Stomach (tissue), 9 donors: ENCODE results near the gene LAMB1. TPM values are rescaled to one million over a fixed set of nuclear protein-coding genes. Genes with fewer than 3 reads are reported as not detected.

ENCODE experiments used
- DNase-seq, 2 donors: peaks; one replicate each; pipeline versions ENCODE4 v3.0.0 to v3.0.0-alpha.2; 2013 to 2019
- H3K27ac ChIP-seq, 5 donors: fragments of 200-600 bp in 4 of 5; sonication (generic) in 4 of 5; one replicate each; pipeline ENCODE4 v1.5.1; 2013 to 2019; ENCODE audit warnings: mild to moderate bottlenecking in 1 of 5, moderate library complexity in 1 of 5
- H3K27me3 ChIP-seq, 3 donors: fragments of 200-600 bp; sonication (generic); one replicate each; pipeline ENCODE4 v1.5.1; 2017 to 2019; ENCODE audit warnings: mixed run types in 1 of 3
- H3K36me3 ChIP-seq, 4 donors: fragments of 200-600 bp; sonication (generic); 1 replicate in 3 of 4; 2 replicates in 1 of 4; pipeline ENCODE4 v1.5.1; 2016 to 2019
- H3K4me1 ChIP-seq, 4 donors: fragments of 200-600 bp; sonication (generic); one replicate each; pipeline ENCODE4 v1.5.1; 2016 to 2019
- H3K4me3 ChIP-seq, 4 donors: fragments of 200-600 bp; sonication (generic) in 3 of 4; one replicate each; pipeline ENCODE4 v1.5.1; 2016 to 2019; ENCODE audit warnings: mild to moderate bottlenecking in 1 of 4
- H3K9me3 ChIP-seq, 4 donors: fragments of 200-600 bp; sonication (generic); one replicate each; pipeline ENCODE4 v1.5.1; 2016 to 2019
- EP300 ChIP-seq: sonication (generic); formaldehyde crosslinking; IDR thresholded peaks from one replicate; pipeline ENCODE4 v1.6.1; 2017; ENCODE audit warnings: antibody characterized with exemption
- POLR2A ChIP-seq, 4 donors: fragments of 450-650 bp; IDR thresholded peaks; one replicate each; pipeline ENCODE4 v1.6.1; 2016; ENCODE audit warnings: antibody characterized with exemption in 4 of 4, control low read depth in 2 of 4, mild to moderate bottlenecking in 1 of 4, moderate library complexity in 1 of 4
- POLR2AphosphoS5 ChIP-seq, 3 donors: sonication (generic); formaldehyde crosslinking; IDR thresholded peaks; one replicate each; pipeline ENCODE4 v1.6.1; 2016; ENCODE audit warnings: antibody characterized with exemption in 3 of 3
- WGBS, 5 donors: extraction: QIAGEN DNeasy Blood & Tissue Kit in 3 of 5; methylation state at CpG; one replicate each; pipeline versions ENCODE4 v1.1.5 to v1.1.7; 2013 to 2018; 5-methylcytosine and 5-hydroxymethylcytosine counted together
- intact Hi-C: fragments of 100-400 bp; cut with DNase I; formaldehyde crosslinking; loops from one replicate; pipeline ENCODE4 v1.15.1; 2023; ENCODE audit warnings: low total_unique reads
- polyA plus RNA-seq, 3 donors: library from polyadenylated mRNA; stranded (reverse); fragments of 200-250 nt; gene quantifications; one replicate each; pipeline ENCODE4 v1.2.3, GENCODE V29; 2013
- total RNA-seq, 5 donors: library from RNA; depleted of rRNA; stranded (reverse); fragments of >200 nt; gene quantifications; one replicate each; pipeline versions ENCODE4 v1.1.0 to v1.2.3, GENCODE V29; 2014 to 2016
- TF ChIP-seq, protein P1 (sequence below), 7 experiments: fragments of 450-650 bp in 4 of 7; fragments of 200-600 bp in 3 of 7; sonication (generic) in 3 of 7; IDR thresholded peaks; one replicate each; pipeline ENCODE4 v1.5.1; 2016 to 2019; ENCODE audit warnings: antibody characterized with exemption in 7 of 7, control low read depth in 2 of 7, mild to moderate bottlenecking in 1 of 7
- donor health status: healthy with polysubstance abuse.
- donor health status: Bipolar disorder and iron deficiency.
- donor health status: healthy.

Gene LAMB1
- total and polyA plus RNA-seq, 8 donors, result 50.0 to 399 (median 111) TPM

DNA sequence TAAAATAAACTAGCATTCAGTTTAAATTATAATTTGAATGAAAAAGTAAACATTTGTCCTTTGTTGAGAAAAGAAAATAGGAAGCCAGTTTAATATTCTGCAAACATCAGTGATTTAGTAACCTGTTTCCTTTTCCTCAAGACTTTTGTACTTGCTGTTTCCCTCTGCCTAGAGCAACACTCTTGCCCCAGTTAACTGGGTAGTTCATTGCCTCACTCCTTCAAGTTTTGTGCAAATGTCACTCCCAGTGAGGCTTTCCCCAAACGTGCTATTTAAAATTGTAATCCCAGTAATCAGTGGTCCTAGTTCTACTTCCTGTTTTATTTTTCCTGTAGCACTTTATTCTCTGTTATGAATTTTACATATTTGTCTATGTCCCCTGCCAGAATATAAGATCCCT is 88.1 kb downstream of the LAMB1 start:
- no peak for TF ChIP-seq POLR2AphosphoS5 (IDR thresholded peaks at IDR 0.05)
- TF ChIP-seq EP300, result no peak
- WGBS, 5 donors, result 9 to 24% (median 18%) methylated on average over 1 of the region's 1 CpG
- Histone ChIP-seq H3K9me3 (no peaks in the 10 kb centered on the region), H3K36me3 (peaks cover 21 to 76% (median 71%) of the 10 kb centered on the region in 4 donors), H3K4me1 (peaks cover 0 to 55% (median 6%) of the 10 kb centered on the region in 4 donors), H3K27me3 (no peaks in the 10 kb centered on the region), H3K4me3 (no peak overlapping the region), H3K27ac (no peak overlapping the region)
- DNase-seq, result no peak
- intact Hi-C loops, result no loop called here

DNA sequence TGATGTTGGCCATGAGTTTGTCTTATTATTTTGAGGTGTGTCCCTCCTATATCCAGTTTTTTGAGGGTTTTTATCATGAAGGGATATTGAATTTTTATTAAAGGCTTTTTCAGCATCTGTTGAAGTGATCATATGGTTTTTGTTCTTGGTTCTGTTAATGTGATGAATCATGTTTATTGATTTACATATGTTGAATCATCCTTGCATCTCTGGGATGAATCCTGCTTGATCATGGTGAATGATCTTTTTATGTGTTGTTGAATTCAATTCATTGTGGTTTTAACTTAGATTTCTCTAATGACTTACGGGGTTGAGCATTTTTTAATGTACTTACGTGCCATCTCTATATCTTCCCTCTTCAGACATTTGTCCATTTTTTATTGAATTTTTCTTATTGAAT is 89.1 kb downstream of the LAMB1 start:
- H3K27me3 ChIP-seq, result no peaks in the 10 kb centered on the region
- H3K36me3 ChIP-seq, result peaks cover 16 to 76% (median 71%) of the 10 kb centered on the region in 4 donors
- TF ChIP-seq EP300 (no peak), POLR2AphosphoS5 (IDR thresholded peaks at IDR 0.05) (no peak), POLR2A (IDR thresholded peaks at IDR 0.05) (no peak)
- TF ChIP-seq, protein P1, sequence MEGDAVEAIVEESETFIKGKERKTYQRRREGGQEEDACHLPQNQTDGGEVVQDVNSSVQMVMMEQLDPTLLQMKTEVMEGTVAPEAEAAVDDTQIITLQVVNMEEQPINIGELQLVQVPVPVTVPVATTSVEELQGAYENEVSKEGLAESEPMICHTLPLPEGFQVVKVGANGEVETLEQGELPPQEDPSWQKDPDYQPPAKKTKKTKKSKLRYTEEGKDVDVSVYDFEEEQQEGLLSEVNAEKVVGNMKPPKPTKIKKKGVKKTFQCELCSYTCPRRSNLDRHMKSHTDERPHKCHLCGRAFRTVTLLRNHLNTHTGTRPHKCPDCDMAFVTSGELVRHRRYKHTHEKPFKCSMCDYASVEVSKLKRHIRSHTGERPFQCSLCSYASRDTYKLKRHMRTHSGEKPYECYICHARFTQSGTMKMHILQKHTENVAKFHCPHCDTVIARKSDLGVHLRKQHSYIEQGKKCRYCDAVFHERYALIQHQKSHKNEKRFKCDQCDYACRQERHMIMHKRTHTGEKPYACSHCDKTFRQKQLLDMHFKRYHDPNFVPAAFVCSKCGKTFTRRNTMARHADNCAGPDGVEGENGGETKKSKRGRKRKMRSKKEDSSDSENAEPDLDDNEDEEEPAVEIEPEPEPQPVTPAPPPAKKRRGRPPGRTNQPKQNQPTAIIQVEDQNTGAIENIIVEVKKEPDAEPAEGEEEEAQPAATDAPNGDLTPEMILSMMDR (IDR thresholded peaks at IDR 0.05), result no peak
- no peak overlapping the region for H3K4me3 ChIP-seq
- H3K27ac ChIP-seq, result no peak overlapping the region
- 96 to 100% (median 98%) methylated on average over 2 of the region's 2 CpGs for WGBS, 5 donors
- no peaks in the 10 kb centered on the region for H3K9me3 ChIP-seq
- intact Hi-C loops, result no loop called here
- DNase-seq, result no peak
- H3K4me1 ChIP-seq, result peaks cover 0 to 48% (median 6%) of the 10 kb centered on the region in 4 donors

DNA sequence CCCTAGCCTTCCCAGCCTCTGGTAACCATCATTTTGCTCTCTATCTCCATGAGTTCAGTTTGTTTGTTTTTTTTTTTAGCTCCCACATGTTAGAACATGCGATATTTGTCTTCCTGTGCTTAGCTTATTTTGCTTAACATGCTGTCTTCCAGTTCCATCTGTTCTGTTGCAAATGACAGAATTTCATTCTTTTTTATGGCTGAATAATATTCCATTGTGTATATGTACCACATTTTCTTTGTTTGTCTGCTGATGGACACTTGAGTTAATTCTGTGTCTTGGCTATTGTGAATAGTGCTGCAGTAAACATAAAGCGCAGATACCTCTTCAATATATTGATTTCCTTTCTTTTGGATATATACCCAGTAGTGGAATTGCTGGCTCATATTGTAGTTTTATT is 91.0 kb downstream of the LAMB1 start:
- Histone ChIP-seq H3K27me3 (no peaks in the 10 kb centered on the region), H3K9me3 (no peaks in the 10 kb centered on the region), H3K36me3 (peaks cover 11 to 76% (median 71%) of the 10 kb centered on the region in 4 donors), H3K4me3 (no peak overlapping the region), H3K27ac (no peak overlapping the region), H3K4me1 (peaks cover 0 to 36% (median 8%) of the 10 kb centered on the region in 4 donors)
- intact Hi-C loops, result no loop called here
- DNase-seq, result no peak
- WGBS, 5 donors, result 63 to 98% (median 96%) methylated on average over 2 of the region's 2 CpGs
- TF ChIP-seq EP300 (no peak), POLR2AphosphoS5 (IDR thresholded peaks at IDR 0.05) (no peak), POLR2A (IDR thresholded peaks at IDR 0.05) (no peak)
- TF ChIP-seq, protein P1 (IDR thresholded peaks at IDR 0.05), result no peak

DNA sequence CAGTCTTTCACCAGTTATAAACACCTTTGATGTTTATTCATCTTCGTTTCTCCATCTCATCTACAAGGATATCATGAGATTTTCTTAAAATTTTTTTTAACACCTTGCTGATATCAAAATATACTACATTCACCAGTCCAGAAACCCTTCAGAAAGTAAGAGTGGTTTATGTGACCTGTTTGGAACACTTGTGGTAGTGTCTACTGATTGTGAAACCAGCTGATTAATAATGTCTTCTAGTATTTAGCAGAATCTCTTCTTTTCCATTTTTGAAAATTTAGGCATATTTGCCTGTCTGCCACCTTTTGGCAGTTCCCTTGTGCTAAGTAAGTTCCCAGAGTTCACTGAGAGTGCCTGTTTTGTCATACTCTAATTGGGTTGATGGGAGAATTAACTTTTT is 93.5 kb downstream of the LAMB1 start:
- intact Hi-C loops, result no loop called here
- H3K36me3 ChIP-seq, result peaks cover 18 to 86% (median 82%) of the 10 kb centered on the region in 4 donors
- no peak for DNase-seq

DNA sequence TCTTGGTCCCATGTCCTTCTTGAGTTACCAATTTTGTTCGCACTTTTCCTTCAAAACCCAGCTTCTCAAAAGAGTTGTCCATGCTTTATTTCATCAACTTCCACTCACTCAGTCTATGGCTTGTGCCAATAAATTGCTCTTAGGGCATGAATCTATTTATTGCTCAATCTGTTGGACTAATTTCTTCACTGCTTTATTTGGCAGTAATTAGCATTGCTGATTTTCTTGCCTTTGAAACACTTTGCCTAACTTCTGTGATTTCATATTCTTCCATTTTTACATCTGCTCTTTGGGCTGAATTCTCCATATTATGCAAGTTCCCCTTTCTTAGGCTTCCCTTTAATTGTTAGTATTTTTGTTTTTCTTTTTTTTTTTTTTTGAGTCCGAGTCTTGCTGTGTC is 95.2 kb downstream of the LAMB1 start:
- intact Hi-C loops, result no loop called here
- Histone ChIP-seq H3K9me3 (no peaks in the 10 kb centered on the region), H3K4me3 (no peak overlapping the region), H3K36me3 (peaks cover 32 to 100% (median 96%) of the 10 kb centered on the region in 4 donors), H3K27me3 (no peaks in the 10 kb centered on the region), H3K27ac (peak overlapping the region in 2 of 5 donors; percentile 12 to 43), H3K4me1 (peaks cover 0 to 7% (median 3%) of the 10 kb centered on the region in 4 donors)
- 83 to 100% (median 92%) methylated on average over 2 of the region's 2 CpGs for WGBS, 5 donors
- DNase-seq, result no peak
- TF ChIP-seq, protein P1 (IDR thresholded peaks at IDR 0.05), result no peak

More for the DNA sequence above, 93.5 kb downstream of the LAMB1 start:
- H3K4me3 ChIP-seq, result no peak overlapping the region
- WGBS, 5 donors, result 85 to 95% (median 88%) methylated on average over 1 of the region's 1 CpG
- TF ChIP-seq, protein P1 (IDR thresholded peaks at IDR 0.05), result no peak
- H3K27me3 ChIP-seq, result no peaks in the 10 kb centered on the region
- H3K9me3 ChIP-seq, result no peaks in the 10 kb centered on the region
- H3K27ac ChIP-seq, result no peak overlapping the region
- peaks cover 0 to 16% (median 6%) of the 10 kb centered on the region in 4 donors for H3K4me1 ChIP-seq
